Measurements from ENCODE around the gene HOXD12.

The HOXD12 gene

DNA sequence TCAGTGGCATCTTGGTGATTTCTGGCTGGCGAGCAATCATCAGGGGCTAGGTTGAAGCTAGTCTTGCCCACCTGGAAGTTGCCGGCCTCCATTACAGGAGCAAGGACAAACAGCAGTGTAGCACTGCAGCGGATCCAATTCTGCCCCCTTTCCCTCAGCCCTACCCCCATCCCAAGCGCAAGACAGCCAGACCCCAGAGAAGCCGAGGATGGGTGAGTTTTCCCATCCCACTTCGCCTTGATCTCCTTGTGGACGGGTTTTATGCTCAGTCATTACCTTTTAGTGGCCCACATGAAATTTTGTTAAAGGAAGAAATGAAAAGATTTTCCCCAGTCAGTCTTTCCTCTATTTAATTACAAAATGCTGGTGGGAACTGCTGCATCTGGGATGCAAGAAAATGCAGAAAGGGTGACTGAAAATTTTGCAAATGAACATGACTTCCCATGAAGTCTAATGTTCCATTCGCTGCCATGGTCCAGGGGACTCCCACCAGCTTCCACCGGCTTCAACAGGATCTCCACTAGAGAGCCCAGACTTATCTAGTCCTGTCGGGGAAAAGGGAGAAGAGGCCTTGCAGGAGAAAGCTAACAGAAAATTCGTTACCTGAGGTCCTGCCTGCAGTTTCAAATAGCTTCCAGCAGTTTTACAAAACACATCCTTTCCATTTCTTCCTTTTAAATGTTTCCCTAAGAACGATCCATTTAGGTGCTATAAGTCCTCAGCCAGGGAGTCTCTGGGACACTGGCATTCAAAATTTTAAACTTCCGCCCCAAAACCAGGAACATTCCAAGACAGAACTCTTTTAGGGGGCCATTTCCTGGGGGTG lies 21.0 kb downstream of the HOXD12 start:
- DNase-seq (ENCODE audit: low read depth in 3 of 3) = no peak

DNA sequence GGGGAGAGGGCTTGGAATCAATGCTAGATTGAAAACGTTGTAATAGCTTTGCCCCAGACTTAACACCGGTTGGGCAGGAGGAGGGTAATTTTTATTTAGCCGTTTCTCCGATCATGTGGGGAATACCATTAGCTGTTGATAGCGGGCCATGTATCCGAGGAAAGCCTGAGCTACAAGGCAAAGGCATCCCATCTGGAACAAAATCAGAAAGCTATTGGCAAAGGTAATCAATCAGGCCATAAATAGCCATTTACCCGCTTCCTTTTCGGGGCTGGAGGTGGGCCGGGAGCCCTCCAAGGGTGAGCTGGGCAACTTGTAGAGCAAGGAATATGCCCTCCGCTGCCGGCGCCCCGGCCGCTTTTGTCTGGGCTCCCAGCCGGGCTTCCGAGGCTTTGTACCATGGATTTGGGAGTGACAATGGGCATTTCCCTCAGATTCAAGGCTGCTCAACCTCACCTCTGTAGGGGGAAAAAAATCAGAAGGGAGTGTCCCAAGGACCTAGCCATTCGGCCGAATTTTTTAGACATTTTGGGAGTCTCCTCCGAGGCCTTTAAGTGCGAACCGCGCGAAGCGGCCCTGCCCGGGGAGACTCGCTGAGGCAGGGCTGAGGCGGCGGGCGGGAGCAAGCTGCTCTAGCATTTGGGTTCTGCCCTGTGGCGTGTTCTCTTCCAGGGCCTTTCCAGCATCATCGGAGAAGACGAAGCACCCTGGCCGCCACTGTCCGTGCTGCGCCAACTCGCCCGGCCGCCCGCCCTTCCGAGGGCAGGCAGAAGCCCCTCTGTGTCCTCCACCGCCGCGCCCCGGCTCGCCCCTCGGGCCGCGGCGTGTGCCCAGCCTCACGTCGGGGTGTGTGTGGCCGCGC lies 21.8 kb downstream of the HOXD12 start:
- DNase-seq (ENCODE audit: low read depth in 3 of 3) = no peak

DNA sequence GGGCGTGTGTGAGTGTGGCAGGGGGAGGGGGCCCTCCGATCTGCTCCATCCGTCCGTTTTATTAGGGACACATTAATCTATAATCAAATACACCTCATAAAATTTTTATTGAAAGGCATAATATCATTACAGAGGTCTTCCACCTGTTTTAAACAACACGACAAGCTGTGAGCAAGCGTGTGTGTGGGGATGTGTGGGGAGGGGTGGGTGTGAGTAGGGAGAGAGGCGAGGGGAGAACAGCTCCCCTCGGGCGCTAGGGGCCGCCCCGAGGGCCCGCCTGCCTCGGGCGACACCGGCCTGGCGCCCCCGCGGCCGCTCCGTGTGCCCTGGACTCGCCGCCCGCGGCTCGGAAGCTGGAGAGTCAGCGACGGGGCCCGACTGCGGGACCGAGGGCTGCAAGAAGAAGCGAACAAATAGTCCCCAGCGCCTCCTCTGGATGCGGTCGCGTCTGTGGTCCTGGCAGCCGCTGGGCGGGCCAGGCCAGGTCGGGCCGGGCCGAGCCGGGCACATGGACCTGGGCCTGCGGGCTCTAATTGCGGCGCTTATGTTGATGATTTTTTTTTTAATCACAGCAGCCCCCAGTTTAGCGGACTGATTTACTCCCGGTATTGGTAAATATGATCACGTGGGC lies 22.6 kb downstream of the HOXD12 start:
- DNase-seq (ENCODE audit: low read depth in 3 of 3) = no peak

DNA sequence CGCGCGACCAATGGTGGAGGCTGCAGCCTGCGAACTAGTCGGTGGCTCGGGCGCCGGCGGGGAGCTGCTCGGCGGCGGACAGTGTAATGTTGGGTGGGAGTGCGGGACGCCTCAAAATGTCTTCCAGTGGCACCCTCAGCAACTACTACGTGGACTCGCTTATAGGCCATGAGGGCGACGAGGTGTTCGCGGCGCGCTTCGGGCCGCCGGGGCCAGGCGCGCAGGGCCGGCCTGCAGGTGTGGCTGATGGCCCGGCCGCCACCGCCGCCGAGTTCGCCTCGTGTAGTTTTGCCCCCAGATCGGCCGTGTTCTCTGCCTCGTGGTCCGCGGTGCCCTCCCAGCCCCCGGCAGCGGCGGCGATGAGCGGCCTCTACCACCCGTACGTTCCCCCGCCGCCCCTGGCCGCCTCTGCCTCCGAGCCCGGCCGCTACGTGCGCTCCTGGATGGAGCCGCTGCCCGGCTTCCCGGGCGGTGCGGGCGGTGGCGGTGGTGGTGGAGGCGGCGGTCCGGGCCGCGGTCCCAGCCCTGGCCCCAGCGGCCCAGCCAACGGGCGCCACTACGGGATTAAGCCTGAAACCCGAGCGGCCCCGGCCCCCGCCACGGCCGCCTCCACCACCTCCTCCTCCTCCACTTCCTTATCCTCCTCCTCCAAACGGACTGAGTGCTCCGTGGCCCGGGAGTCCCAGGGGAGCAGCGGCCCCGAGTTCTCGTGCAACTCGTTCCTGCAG lies 23.3 kb downstream of the HOXD12 start, which contains the start of gene HOXD9:
TSS of gene HOXD9 (plus strand) at position 37 of the 728 bp plus-strand sequence. CDS start at position 87, 50 bp downstream.
- no peak for DNase-seq (ENCODE audit: low read depth in 3 of 3)

DNA sequence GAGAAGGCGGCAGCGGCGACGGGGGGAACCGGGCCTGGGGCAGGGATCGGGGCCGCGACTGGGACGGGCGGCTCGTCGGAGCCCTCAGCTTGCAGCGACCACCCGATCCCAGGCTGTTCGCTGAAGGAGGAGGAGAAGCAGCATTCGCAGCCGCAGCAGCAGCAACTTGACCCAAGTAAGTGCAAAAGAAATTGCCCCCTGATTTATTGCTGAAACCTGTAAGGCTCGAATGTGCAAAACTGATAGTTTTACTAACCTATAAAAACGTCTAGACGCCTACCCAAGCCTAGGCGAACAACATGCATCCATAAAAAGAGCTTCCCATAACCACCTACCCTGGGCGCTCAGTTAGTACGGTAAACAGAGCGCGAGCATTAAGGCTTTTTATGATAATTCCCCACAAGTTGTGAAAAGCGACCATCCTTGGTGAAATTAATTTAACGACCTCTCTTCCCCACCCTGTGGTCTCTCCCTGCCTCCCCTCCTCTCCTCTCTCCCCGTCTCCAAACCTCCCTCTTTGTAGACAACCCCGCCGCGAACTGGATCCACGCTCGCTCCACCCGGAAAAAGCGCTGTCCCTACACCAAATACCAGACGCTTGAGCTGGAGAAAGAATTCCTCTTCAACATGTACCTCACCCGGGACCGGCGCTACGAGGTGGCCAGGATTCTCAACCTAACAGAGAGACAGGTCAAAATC lies 24.0 kb downstream of the HOXD12 start:
- no peak for DNase-seq (ENCODE audit: low read depth in 3 of 3)

DNA sequence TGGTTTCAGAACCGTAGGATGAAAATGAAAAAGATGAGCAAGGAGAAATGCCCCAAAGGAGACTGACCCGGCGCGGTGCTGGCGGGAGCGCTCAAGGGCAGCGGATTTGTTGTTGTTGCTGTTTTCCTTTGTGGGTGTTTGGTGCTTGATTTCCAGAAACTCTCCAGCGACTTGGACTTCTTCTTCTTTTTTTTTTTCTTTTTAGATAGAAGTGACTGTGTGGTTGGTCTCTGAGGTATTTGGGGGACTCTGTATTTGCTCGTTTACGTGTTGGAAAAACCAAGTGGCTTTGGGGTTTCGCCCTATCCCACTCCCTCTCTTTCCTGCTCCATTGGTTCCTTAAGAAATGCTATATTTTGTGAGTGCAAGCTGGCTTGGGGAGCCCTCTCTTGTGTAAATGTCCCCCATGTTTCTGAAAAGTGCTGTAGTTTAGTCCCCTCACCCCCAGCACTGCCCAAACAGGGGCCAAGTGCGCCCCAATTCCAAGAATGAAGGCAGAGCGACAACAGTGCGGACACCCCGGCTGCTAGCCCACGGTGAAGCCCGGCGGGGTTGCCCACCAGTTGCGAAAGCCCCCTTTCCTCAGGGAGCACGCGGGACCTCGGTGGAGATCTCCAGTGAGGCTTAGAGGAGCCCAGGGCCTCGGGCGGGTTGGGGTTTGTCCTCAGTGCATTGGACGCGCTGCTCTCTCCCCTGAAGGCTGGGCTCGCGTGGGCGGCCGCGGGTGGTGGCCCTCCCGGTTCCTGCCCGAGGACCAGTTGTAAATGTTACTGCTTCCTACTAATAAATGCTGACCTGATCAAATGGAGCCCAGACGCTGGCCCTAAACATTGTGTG lies 24.7 kb downstream of the HOXD12 start:
- DNase-seq (ENCODE audit: low read depth in 3 of 3) = no peak

DNA sequence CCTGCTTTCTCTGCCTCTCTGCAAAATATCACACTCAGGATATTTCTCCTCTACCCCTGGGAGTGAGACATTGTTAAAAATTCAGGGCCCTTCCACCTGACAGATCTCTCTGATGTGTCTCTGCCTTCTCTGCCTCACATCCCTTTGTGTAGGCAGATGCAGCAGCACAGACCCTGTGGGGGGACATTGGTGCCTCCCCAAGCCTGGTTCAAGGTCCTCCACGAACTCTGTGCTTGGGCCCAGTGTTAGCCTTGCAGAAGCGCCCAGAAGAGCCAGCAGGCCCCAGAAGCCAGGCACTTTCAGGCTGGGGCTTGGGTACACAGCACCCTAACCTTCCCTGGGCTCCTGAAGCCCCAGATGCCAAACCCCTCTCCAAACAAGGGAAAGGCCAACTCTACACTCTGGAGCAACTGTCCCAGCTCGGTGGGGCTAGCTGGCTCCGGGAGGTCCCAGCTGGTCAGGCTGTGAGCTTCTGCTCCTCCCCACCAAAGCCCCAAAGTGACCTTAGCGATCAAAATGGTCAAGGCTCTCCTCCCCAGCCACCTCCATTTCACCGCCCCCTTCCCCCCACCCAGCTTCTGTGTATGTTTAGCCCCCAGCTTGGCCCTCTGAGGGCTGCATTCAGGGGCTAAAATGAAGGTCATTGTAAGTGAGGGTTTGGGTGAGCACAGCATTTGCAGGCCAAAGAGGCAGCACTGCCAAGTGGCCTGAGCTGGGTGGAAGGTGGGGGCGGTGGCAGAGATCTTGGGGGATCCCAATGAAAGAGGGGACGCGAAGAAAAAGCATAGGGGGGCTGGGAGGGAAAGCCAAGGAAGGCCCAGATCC lies 25.6 kb downstream of the HOXD12 start:
- DNase-seq (ENCODE audit: low read depth in 3 of 3) = no peak

DNA sequence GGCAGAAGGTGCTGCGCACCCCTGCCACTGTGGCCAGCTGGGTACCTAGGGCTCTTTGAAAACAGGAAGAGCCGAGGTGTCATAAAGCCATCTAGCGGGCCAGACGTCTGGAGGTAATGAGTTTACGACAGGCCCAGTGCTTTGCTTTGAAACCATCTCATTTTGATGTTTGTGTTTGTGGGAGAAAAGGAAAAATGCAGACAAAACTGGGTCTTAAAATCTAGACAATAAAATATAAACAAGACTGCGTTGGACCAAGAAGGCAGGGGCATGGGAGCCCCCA lies 26.1 kb downstream of the HOXD12 start:
- no peak for DNase-seq (ENCODE audit: low read depth in 3 of 3)

DNA sequence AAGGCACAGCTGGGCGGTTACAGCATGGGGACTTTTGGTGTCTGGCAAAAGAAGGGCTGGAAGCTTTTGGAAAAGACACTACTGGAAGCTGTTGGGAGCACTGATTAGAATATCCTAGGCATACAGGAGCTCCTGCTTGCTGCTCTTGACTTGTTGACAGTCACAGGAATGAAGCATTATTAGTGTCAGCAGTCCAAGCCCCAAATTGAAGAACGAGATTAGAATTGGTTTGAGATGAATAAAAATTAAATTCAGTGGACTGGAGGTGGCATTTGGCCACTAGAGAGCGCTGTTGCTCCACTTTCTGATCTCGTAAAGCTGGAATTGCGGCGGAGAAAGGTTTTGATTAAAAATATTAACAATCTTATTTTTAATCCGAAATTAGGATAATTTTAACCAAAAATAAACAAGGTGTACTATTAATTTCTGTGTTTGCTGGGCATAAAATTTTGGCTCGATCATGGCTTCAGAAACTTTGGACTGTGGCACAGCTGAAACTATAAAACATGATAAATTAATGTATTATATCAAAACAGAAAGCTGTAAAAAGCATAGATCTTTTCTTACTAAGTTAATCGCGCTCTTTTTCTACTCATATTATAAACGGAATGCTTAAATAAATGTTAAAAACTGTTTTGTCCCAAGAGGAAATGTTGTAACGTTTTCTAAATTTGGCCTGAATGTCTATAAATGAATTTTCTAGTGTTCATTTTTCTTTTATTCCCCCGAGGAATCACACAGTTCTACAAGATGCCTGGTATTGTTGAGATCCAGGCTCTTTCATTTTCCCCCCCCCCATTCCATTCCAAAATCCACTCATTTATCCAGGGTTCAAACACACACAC lies 27.6 kb downstream of the HOXD12 start:
- DNase-seq (ENCODE audit: low read depth in 3 of 3) = peak; percentile 42 to 62 (median 57)

DNA sequence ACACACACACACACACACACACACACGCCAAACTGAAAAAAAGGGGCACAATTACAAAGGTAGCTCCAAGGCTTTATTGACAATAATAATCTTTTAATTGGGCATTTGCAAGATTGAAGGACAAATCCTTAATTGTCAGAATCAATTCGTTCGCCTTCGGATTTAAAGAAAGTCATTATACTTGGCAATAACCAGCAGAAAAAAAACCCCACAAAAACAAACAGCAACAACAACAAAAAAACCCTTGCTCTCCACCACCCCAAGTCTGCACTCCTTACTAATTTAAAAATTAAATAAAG lies 28.1 kb downstream of the HOXD12 start:
- DNase-seq (ENCODE audit: low read depth in 3 of 3) = no peak

- DNase-seq (ENCODE audit: low read depth in 3 of 3) = no peak
Measured at GRCh38 chr2:176128172-176128981, 28.8 kb downstream of the HOXD12 start.

DNA sequence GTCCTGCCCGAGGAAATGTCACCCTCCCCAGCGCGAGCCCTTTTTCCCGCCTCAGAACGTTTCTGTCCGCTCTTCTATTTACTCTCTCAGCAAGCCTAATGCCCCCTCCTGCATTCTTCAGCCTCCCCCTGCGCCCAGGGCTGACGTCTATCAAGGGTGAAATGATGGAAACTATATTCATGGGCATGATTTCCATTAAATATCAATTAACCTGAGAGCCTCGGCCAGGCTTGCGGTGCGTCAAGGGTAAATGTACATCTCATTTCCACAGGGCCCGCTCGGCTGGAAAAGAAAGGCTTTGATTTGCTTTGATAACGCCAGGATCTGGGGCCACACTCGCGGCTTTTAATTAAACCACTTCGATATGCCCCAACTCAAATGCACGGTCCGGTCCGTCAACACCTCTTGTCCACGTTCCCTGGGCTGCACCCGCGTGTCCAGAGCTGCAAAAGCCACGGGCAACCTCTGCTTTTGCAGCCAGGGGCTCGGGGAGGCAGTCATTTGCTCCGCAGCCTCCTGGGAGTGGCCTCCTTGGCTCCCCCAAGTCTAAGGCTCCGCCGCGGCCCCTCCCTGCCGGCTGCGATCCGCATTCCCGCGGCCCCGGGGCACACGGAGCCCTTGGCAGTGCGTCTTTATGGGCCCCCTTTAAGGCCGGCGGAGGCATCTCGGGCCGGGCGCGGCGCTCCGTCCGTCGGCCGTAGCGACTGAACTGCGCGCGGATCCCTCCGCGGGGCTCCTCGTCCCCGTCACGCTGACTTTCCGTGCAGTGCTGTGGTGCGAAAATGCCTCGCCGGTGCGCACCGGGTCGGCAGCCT lies 29.6 kb downstream of the HOXD12 start, which contains the start of gene HOXD8:
TSS of gene HOXD8 (plus strand) at position 724 of the 815 bp plus-strand sequence. CDS start 662 bp downstream, outside the sequence.
- no peak for DNase-seq (ENCODE audit: low read depth in 3 of 3)

GRCh38 chr2:176129813-176130146 lies 30.2 kb downstream of the HOXD12 start:
- no peak for DNase-seq (ENCODE audit: low read depth in 3 of 3)

- DNase-seq (ENCODE audit: low read depth in 3 of 3) = no peak
Measured at GRCh38 chr2:176130147-176130956, 30.8 kb downstream of the HOXD12 start.

DNA sequence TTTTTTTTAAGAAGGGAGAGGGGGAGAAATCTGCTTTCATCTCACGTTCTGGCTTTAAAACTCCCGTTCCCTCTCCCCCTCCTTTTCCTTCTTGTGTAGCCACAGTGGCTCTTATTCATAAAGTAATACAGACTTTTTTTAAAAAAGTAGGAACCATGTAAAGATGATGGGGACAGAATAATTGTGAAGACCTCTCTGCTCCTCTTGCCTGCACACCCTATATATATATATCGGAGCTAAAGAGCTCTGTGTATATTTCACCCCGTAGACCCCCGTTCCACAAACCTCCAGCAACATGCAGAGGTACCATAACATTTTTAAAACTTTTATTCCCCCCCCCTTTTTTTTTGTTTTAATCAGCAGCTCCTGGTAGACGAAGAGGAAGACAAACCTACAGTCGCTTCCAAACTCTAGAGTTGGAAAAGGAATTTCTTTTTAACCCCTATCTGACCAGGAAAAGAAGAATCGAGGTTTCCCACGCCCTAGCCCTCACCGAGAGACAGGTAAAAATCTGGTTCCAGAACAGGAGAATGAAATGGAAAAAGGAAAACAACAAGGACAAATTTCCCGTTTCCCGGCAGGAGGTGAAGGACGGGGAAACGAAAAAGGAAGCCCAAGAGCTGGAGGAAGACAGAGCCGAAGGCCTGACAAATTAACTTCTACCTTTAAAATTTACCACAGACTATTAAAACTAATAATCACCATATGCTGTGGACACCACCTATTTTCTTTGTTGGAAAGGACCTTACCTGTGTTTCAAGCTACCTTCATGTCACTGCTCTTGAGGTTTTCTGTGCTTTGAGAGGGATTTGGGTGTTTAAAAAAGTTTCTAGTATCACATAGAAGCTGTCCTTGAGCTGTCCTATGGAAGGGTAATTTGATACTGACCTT lies 31.6 kb downstream of the HOXD12 start:
- no peak for DNase-seq (ENCODE audit: low read depth in 3 of 3)

All from stimulated activated CD4-positive, alpha-beta T cell treated with anti-CD3 and anti-CD28 coated beads, TNF-alpha, amount 100 ng/mL, for 24 hours (primary cell).